ENCODE measurements around the gene FBXL5. TPM values are rescaled to one million over a fixed set of nuclear protein-coding genes. Genes with fewer than 3 reads are reported as not detected.

Gene FBXL5
- polyA plus RNA-seq, 2 donors = 37.5 to 39.9 TPM

DNA sequence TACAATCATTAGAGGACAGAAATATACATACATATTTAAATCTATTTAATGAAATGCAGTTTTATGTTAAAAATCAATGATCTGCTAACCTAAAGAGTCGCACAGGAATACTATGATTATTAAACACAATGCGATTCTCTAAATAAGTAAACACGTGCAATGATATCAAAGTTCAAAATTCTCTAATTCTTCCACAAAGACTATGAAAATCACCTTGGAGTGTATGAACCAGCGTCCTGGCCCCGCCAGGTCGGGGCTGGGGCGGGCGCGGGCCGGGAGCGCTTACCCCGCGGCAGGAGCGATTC is 25.9 kb upstream of the FBXL5 start:
- Histone ChIP-seq H3K4me1 (ENCODE audit: control insufficient read depth in 2 of 2, insufficient read depth in 2 of 2, low read length in 1 of 2) (peaks cover 0 to 3% of the 10 kb centered on the region in 2 donors), H3K4me3 (ENCODE audit: low read depth in 1 of 2, low read length in 2 of 2) (peak overlapping the region; percentile 71 to 87), H3K36me3 (ENCODE audit: control insufficient read depth in 2 of 2, insufficient read depth in 2 of 2, low read length in 1 of 2) (no peaks in the 10 kb centered on the region), H3K27me3 (ENCODE audit: control insufficient read depth in 1 of 2, insufficient read depth in 2 of 2, low read length in 2 of 2) (no peaks in the 10 kb centered on the region), H3K27ac (ENCODE audit: low read depth in 2 of 2, low read length in 1 of 2) (peak overlapping the region; percentile 95 to 99), H3K9me3 (ENCODE audit: control insufficient read depth in 2 of 2, insufficient read depth in 1 of 2, low read depth in 1 of 2, low read length in 1 of 2) (no peaks in the 10 kb centered on the region)
- 1% methylated on average over 14 of the region's 14 CpGs for WGBS, 2 donors

DNA sequence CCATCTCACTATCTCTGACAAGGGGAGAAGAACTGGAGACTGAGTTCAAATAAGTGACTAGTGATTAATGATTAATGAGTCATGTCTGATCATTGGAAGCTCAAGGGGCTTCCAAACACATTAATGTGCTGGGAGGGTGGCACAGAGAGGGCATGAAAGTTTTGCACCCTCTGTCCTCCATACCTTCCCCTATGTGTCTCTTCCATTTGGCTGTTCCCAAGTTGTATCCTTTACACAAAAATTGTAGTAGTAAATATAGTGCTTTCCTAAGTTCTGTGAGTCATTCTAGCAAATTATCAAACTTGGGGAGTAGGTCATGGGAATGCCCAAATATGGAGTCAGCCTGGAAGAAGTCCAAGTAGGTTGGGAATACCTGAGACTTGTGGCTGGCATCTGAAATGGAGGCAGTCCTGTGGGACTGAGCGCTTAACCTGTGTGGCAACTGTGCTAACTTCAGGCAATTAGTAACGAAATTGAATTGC is 22.4 kb upstream of the FBXL5 start:
- no peaks in the 10 kb centered on the region for H3K36me3 ChIP-seq (ENCODE audit: control insufficient read depth in 2 of 2, insufficient read depth in 2 of 2, low read length in 1 of 2)
- 52 to 61% methylated on average over 2 of the region's 2 CpGs for WGBS, 2 donors
- H3K27me3 ChIP-seq (ENCODE audit: control insufficient read depth in 1 of 2, insufficient read depth in 2 of 2, low read length in 2 of 2) = no peaks in the 10 kb centered on the region
- peak overlapping the region; percentile 69 to 76 for H3K27ac ChIP-seq (ENCODE audit: low read depth in 2 of 2, low read length in 1 of 2)
- H3K9me3 ChIP-seq (ENCODE audit: control insufficient read depth in 2 of 2, insufficient read depth in 1 of 2, low read depth in 1 of 2, low read length in 1 of 2) = no peaks in the 10 kb centered on the region
- no peak overlapping the region for H3K4me3 ChIP-seq (ENCODE audit: low read depth in 1 of 2, low read length in 2 of 2)
- no peaks in the 10 kb centered on the region for H3K4me1 ChIP-seq (ENCODE audit: control insufficient read depth in 2 of 2, insufficient read depth in 2 of 2, low read length in 1 of 2)

DNA sequence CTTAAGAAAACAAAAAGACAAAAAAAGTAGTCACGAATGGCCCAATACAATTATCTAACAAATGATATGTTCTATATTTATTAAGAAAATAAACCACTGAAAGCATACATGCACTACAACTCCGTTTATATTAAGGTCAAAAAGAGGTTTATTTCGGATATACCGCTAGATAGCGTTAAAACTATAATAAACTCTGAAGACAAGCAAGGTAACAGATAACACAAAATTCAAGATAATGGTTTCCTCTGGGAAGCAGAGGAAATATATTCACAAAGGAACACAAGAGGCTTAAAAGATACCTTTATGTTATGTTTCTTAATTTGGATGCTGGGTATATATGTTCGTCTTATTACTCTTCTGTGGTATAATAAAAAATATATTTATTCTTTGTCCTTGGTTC is 21.7 kb upstream of the FBXL5 start:
- Histone ChIP-seq H3K4me3 (ENCODE audit: low read depth in 1 of 2, low read length in 2 of 2) (no peak overlapping the region), H3K27me3 (ENCODE audit: control insufficient read depth in 1 of 2, insufficient read depth in 2 of 2, low read length in 2 of 2) (no peaks in the 10 kb centered on the region), H3K36me3 (ENCODE audit: control insufficient read depth in 2 of 2, insufficient read depth in 2 of 2, low read length in 1 of 2) (no peaks in the 10 kb centered on the region), H3K9me3 (ENCODE audit: control insufficient read depth in 2 of 2, insufficient read depth in 1 of 2, low read depth in 1 of 2, low read length in 1 of 2) (no peaks in the 10 kb centered on the region), H3K27ac (ENCODE audit: low read depth in 2 of 2, low read length in 1 of 2) (no peak overlapping the region), H3K4me1 (ENCODE audit: control insufficient read depth in 2 of 2, insufficient read depth in 2 of 2, low read length in 1 of 2) (no peaks in the 10 kb centered on the region)
- WGBS, 2 donors = 92 to 95% methylated on average over 6 of the region's 6 CpGs

DNA sequence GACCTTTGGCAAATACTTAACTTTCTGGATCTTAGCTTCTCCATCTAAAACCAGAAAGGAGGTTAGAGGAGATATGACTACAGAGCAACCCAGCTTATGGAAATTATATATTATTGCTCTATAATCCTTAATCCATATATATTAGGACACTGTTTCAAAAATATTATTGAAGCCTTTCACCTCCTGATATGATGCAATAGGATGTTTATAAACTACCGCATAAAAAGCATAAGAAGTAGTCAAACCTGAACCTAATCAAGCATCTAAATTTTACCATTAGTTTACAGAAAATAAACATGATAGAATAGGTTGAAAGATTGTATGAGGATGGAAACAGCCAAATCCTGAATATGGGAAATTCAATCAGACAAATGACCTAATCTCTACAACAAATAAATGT is 20.9 kb upstream of the FBXL5 start:
- Histone ChIP-seq H3K27ac (ENCODE audit: low read depth in 2 of 2, low read length in 1 of 2) (no peak overlapping the region), H3K4me3 (ENCODE audit: low read depth in 1 of 2, low read length in 2 of 2) (no peak overlapping the region), H3K9me3 (ENCODE audit: control insufficient read depth in 2 of 2, insufficient read depth in 1 of 2, low read depth in 1 of 2, low read length in 1 of 2) (no peaks in the 10 kb centered on the region), H3K27me3 (ENCODE audit: control insufficient read depth in 1 of 2, insufficient read depth in 2 of 2, low read length in 2 of 2) (no peaks in the 10 kb centered on the region), H3K36me3 (ENCODE audit: control insufficient read depth in 2 of 2, insufficient read depth in 2 of 2, low read length in 1 of 2) (no peaks in the 10 kb centered on the region), H3K4me1 (ENCODE audit: control insufficient read depth in 2 of 2, insufficient read depth in 2 of 2, low read length in 1 of 2) (no peaks in the 10 kb centered on the region)
- WGBS, 2 donors = 87 to 89% methylated on average over 1 of the region's 1 CpG

DNA sequence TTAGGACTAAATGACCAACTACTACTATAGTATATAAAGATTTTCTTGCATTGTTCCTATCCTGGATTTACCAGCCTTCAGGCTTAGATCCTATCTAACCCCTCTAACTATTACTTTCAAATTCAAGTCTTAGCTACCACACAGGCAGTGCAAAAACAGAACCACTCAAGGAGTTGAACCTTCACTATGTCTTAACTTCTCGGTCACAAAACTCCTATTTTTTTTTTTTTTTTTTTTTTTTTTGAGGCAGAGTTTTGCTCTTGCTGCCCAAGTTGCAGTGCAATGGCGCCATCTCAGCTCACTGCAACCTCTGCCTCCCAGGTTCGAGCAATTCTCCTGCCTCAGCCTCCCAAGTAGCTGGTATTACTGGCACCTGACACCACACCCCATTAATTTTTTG is 20.2 kb upstream of the FBXL5 start:
- no peak overlapping the region for H3K4me3 ChIP-seq (ENCODE audit: low read depth in 1 of 2, low read length in 2 of 2)
- no peaks in the 10 kb centered on the region for H3K27me3 ChIP-seq (ENCODE audit: control insufficient read depth in 1 of 2, insufficient read depth in 2 of 2, low read length in 2 of 2)
- H3K4me1 ChIP-seq (ENCODE audit: control insufficient read depth in 2 of 2, insufficient read depth in 2 of 2, low read length in 1 of 2) = no peaks in the 10 kb centered on the region
- no peaks in the 10 kb centered on the region for H3K9me3 ChIP-seq (ENCODE audit: control insufficient read depth in 2 of 2, insufficient read depth in 1 of 2, low read depth in 1 of 2, low read length in 1 of 2)
- H3K36me3 ChIP-seq (ENCODE audit: control insufficient read depth in 2 of 2, insufficient read depth in 2 of 2, low read length in 1 of 2) = no peaks in the 10 kb centered on the region
- H3K27ac ChIP-seq (ENCODE audit: low read depth in 2 of 2, low read length in 1 of 2) = no peak overlapping the region
- 94 to 95% methylated on average over 3 of the region's 3 CpGs for WGBS, 2 donors

DNA sequence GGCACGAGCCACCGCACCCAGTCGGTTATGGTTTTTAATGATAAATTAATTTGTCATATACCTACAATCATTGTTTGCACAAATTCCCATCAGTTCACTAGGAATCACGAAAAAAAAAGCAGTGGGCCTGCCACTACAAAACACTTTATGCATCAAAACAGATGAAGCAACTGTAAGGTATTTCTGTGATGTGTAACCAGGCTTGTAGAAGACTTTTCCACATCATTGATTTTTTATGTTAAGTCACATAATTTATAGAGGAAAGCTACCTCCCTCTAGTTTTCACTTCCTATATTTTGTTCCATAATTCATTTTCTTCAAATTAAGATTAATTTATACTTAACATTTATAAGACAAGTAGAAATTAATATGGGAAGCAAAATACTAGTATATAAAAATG is 19.8 kb upstream of the FBXL5 start:
- H3K9me3 ChIP-seq (ENCODE audit: control insufficient read depth in 2 of 2, insufficient read depth in 1 of 2, low read depth in 1 of 2, low read length in 1 of 2) = no peaks in the 10 kb centered on the region
- no peaks in the 10 kb centered on the region for H3K36me3 ChIP-seq (ENCODE audit: control insufficient read depth in 2 of 2, insufficient read depth in 2 of 2, low read length in 1 of 2)
- H3K4me3 ChIP-seq (ENCODE audit: low read depth in 1 of 2, low read length in 2 of 2) = no peak overlapping the region
- H3K4me1 ChIP-seq (ENCODE audit: control insufficient read depth in 2 of 2, insufficient read depth in 2 of 2, low read length in 1 of 2) = no peaks in the 10 kb centered on the region
- 75 to 89% methylated on average over 4 of the region's 4 CpGs for WGBS, 2 donors
- H3K27me3 ChIP-seq (ENCODE audit: control insufficient read depth in 1 of 2, insufficient read depth in 2 of 2, low read length in 2 of 2) = no peaks in the 10 kb centered on the region
- H3K27ac ChIP-seq (ENCODE audit: low read depth in 2 of 2, low read length in 1 of 2) = no peak overlapping the region

DNA sequence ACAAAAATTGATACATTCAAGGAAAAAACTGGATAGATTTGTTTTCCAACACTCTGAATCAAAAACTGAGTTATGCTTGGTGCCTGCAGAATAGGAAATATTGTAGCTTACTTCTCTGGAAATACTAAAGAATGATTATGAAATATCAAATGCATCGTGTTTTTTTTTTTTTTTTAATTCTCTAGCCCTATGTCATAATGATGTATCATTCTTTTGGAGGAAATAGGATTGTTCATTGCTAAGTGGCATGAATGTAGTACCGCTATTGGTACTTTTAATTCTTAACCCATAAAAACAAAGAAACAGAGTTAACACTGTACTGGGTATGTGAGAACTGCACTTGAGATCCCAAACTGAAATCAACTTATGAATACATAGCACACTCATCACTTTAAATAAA is 18.9 kb upstream of the FBXL5 start:
- H3K9me3 ChIP-seq (ENCODE audit: control insufficient read depth in 2 of 2, insufficient read depth in 1 of 2, low read depth in 1 of 2, low read length in 1 of 2) = no peaks in the 10 kb centered on the region
- no peaks in the 10 kb centered on the region for H3K27me3 ChIP-seq (ENCODE audit: control insufficient read depth in 1 of 2, insufficient read depth in 2 of 2, low read length in 2 of 2)
- WGBS, 2 donors = 75 to 89% methylated on average over 2 of the region's 2 CpGs
- no peak overlapping the region for H3K4me3 ChIP-seq (ENCODE audit: low read depth in 1 of 2, low read length in 2 of 2)
- H3K27ac ChIP-seq (ENCODE audit: low read depth in 2 of 2, low read length in 1 of 2) = no peak overlapping the region
- no peaks in the 10 kb centered on the region for H3K36me3 ChIP-seq (ENCODE audit: control insufficient read depth in 2 of 2, insufficient read depth in 2 of 2, low read length in 1 of 2)
- no peaks in the 10 kb centered on the region for H3K4me1 ChIP-seq (ENCODE audit: control insufficient read depth in 2 of 2, insufficient read depth in 2 of 2, low read length in 1 of 2)

DNA sequence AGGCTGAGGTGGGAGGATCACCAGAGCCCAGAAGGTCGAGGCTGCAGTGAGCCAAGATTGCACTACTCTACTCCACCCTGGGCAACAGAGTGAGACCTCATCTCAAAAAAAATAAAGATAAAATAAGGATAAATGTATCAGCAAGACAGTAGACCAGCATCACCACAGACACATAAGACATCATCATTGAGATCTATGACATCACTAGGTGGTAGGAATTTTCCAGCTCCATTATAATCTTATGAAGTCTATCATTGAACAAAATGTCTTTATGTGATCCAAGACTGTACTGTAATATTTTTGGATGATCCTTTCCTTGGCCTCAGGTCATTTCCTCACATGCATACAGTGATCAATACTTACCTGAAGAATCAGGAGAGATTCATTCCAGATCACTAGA is 18.2 kb upstream of the FBXL5 start:
- no peak overlapping the region for H3K27ac ChIP-seq (ENCODE audit: low read depth in 2 of 2, low read length in 1 of 2)
- no peaks in the 10 kb centered on the region for H3K36me3 ChIP-seq (ENCODE audit: control insufficient read depth in 2 of 2, insufficient read depth in 2 of 2, low read length in 1 of 2)
- 100% methylated on average over 1 of the region's 1 CpG for WGBS, 2 donors
- H3K27me3 ChIP-seq (ENCODE audit: control insufficient read depth in 1 of 2, insufficient read depth in 2 of 2, low read length in 2 of 2) = no peaks in the 10 kb centered on the region
- no peak overlapping the region for H3K4me3 ChIP-seq (ENCODE audit: low read depth in 1 of 2, low read length in 2 of 2)
- H3K4me1 ChIP-seq (ENCODE audit: control insufficient read depth in 2 of 2, insufficient read depth in 2 of 2, low read length in 1 of 2) = no peaks in the 10 kb centered on the region
- no peaks in the 10 kb centered on the region for H3K9me3 ChIP-seq (ENCODE audit: control insufficient read depth in 2 of 2, insufficient read depth in 1 of 2, low read depth in 1 of 2, low read length in 1 of 2)

DNA sequence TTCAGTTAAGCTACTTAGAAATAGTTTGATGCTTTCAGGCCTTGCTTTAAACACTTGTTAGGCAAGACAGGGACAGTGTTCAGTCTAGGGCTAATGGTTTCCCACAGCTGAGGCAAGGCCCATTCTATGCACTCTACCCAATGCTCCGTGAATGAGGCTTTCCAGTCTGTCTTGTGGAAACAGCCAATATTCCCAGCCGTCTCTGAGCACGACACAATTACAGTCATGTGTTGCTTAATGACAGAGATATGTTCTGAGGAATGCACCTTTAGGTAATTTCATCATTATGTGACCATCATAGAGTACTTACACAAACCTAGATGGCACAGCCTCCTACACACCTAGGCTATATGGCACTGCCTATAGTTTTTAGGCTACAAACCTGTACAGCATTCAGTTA is 16.9 kb upstream of the FBXL5 start:
- H3K27ac ChIP-seq (ENCODE audit: low read depth in 2 of 2, low read length in 1 of 2) = no peak overlapping the region
- no peaks in the 10 kb centered on the region for H3K9me3 ChIP-seq (ENCODE audit: control insufficient read depth in 2 of 2, insufficient read depth in 1 of 2, low read depth in 1 of 2, low read length in 1 of 2)
- H3K27me3 ChIP-seq (ENCODE audit: control insufficient read depth in 1 of 2, insufficient read depth in 2 of 2, low read length in 2 of 2) = no peaks in the 10 kb centered on the region
- H3K4me3 ChIP-seq (ENCODE audit: low read depth in 1 of 2, low read length in 2 of 2) = no peak overlapping the region
- no peaks in the 10 kb centered on the region for H3K4me1 ChIP-seq (ENCODE audit: control insufficient read depth in 2 of 2, insufficient read depth in 2 of 2, low read length in 1 of 2)
- 95 to 99% methylated on average over 3 of the region's 3 CpGs for WGBS, 2 donors
- no peaks in the 10 kb centered on the region for H3K36me3 ChIP-seq (ENCODE audit: control insufficient read depth in 2 of 2, insufficient read depth in 2 of 2, low read length in 1 of 2)

DNA sequence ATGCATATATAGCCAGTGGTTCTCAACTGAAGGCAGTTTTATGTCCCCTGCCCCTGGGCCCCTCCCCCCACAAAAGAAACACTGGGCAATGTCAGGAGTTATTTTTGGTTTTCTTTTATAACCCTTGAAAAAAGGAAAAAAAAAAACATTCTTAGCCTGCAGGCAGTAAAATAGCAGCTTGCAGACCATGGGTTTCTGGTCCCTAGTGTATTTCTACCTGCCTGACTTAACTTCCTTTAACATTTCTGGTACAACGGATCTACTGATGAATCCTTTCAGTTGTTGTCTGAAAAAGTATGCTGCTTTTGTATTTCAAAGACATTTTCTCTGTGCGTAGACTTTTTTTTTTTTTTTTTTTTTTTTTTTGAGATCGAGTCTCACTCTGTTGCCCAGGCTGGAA is 15.4 kb upstream of the FBXL5 start:
- H3K4me1 ChIP-seq (ENCODE audit: control insufficient read depth in 2 of 2, insufficient read depth in 2 of 2, low read length in 1 of 2) = no peaks in the 10 kb centered on the region
- no peaks in the 10 kb centered on the region for H3K36me3 ChIP-seq (ENCODE audit: control insufficient read depth in 2 of 2, insufficient read depth in 2 of 2, low read length in 1 of 2)
- no peak overlapping the region for H3K4me3 ChIP-seq (ENCODE audit: low read depth in 1 of 2, low read length in 2 of 2)
- H3K9me3 ChIP-seq (ENCODE audit: control insufficient read depth in 2 of 2, insufficient read depth in 1 of 2, low read depth in 1 of 2, low read length in 1 of 2) = no peaks in the 10 kb centered on the region
- no peaks in the 10 kb centered on the region for H3K27me3 ChIP-seq (ENCODE audit: control insufficient read depth in 1 of 2, insufficient read depth in 2 of 2, low read length in 2 of 2)
- no peak overlapping the region for H3K27ac ChIP-seq (ENCODE audit: low read depth in 2 of 2, low read length in 1 of 2)
- 89 to 91% methylated on average over 3 of the region's 3 CpGs for WGBS, 2 donors

Data from esophagus (tissue), 2 donors.